ENCODE data around the gene RHBDL2. TPM values are rescaled to one million over a fixed set of nuclear protein-coding genes. Genes with fewer than 3 reads are reported as not detected.
"Not testable (repeated sequence)": the region's sequence is repeated elsewhere in the genome, so short reads cannot be mapped to it uniquely, and the experiment has no call there.

Gene RHBDL2
- total and polyA plus RNA-seq, 8 donors = 4.3 to 24.9 (median 9.2) TPM; not detected in 2

DNA sequence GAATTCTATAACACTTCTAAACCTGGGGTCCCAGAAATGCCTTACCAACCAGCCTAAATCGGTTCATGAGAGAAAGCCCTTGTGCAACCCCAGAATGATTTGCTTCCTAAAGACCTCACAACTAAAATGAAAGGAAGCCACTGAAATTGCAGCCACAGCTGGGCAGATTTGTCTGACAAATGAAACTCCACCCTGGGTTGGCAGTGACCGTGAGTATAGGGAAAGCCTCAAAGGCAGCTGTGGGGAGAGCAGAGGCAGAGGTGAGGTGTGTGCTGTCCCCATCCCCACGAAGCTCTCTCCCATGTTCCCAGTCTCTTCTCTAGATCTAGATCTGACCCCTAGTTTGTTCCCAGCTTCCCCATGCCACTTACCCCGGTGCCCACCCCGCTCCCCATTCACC, 23.1 kb downstream of the RHBDL2 start:
- 74 to 85% (median 81%) methylated on average over 5 of the region's 5 CpGs for WGBS, 5 donors
- no peak overlapping the region for H3K4me3 ChIP-seq
- H3K9me3 ChIP-seq = no peaks in the 10 kb centered on the region
- H3K4me1 ChIP-seq = peaks cover 0 to 4% (median 0%) of the 10 kb centered on the region in 4 donors
- H3K36me3 ChIP-seq = peaks cover 0 to 16% (median 12%) of the 10 kb centered on the region in 4 donors
- H3K27ac ChIP-seq = no peak overlapping the region
- no peaks in the 10 kb centered on the region for H3K27me3 ChIP-seq
- no peak for TF ChIP-seq POLR2AphosphoS5 (IDR thresholded peaks at IDR 0.05)
- intact Hi-C loops (cut with DNase I; ENCODE audit: low total_unique reads) = no loop called here
- DNase-seq = no peak

GRCh38 chr1:38917772-38918171, 23.9 kb downstream of the RHBDL2 start:
- no peak for DNase-seq
- Histone ChIP-seq H3K4me1 (no peaks in the 10 kb centered on the region), H3K4me3 (no peak overlapping the region), H3K36me3 (peaks cover 0 to 19% (median 13%) of the 10 kb centered on the region in 4 donors), H3K9me3 (no peaks in the 10 kb centered on the region), H3K27ac (no peak overlapping the region), H3K27me3 (no peaks in the 10 kb centered on the region)
- TF ChIP-seq POLR2A (IDR thresholded peaks at IDR 0.05) = no peak
- no peak for TF ChIP-seq CTCF (IDR thresholded peaks at IDR 0.05)
- TF ChIP-seq EP300 (IDR thresholded peaks at IDR 0.05) = no peak
- WGBS, 5 donors = 58 to 82% (median 71%) methylated on average over 1 of the region's 1 CpG
- intact Hi-C loops (cut with DNase I; ENCODE audit: low total_unique reads) = no loop called here

DNA sequence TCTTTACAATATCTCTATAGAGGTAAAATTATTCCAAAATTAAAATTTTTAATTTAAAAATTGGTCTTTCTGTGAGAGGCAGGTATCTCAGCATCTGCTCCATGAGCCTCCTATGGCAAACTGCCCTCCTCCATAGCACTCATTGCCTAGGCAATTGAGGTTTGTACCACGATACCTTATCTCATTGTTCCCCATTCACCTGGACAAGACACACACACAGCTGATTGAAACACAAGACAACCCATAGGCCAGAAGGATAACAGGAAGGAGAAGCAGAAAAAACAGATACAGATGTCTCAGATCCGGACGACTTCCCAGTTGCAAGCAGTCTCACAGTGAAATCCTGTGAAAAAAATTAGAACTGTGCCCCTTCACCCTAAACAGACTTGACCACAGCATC, 24.3 kb downstream of the RHBDL2 start:
- peaks cover 0 to 19% (median 13%) of the 10 kb centered on the region in 4 donors for H3K36me3 ChIP-seq
- no peak overlapping the region for H3K27ac ChIP-seq
- no peak for DNase-seq
- intact Hi-C loops (cut with DNase I; ENCODE audit: low total_unique reads) = no loop called here
- no peaks in the 10 kb centered on the region for H3K27me3 ChIP-seq
- no peaks in the 10 kb centered on the region for H3K4me1 ChIP-seq
- no peak overlapping the region for H3K4me3 ChIP-seq
- TF ChIP-seq POLR2AphosphoS5 (IDR thresholded peaks at IDR 0.05) = no peak
- no peaks in the 10 kb centered on the region for H3K9me3 ChIP-seq
- 72 to 90% (median 86%) methylated on average over 3 of the region's 3 CpGs for WGBS, 5 donors

DNA sequence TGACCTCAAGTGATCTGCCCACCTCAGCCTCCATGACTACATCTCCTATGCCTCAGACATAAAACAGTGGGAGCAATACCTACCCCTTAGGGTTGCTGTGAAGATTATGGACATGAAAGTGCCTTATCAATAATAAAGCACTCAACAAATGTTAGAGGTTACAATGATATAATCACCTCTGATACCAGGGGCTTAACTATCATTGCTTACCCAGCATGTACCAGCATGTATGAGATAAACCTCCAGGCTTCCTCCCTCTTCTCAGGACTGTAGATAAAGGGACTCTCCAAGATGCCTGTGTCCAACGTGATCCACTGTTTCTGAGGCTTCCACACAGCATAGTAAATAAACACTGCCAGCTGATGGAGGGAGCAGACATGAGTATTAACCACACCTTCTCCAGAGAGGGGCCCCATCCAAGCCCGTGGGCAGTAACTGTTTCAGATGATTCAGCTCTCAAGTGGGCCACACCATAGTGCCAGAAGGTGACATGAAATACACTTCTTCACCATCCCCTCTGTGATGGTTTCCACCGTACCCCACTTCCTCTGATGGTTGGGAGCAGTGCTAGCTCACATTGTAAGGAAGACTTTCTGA, 26.2 kb downstream of the RHBDL2 start:
- no peak for DNase-seq
- no peaks in the 10 kb centered on the region for H3K27me3 ChIP-seq
- TF ChIP-seq CTCF (IDR thresholded peaks at IDR 0.05) (no peak), EP300 (IDR thresholded peaks at IDR 0.05) (no peak)
- 39 to 58% (median 46%) methylated on average over 2 to 3 of the region's 3 CpGs for WGBS, 5 donors
- no peak overlapping the region for H3K27ac ChIP-seq
- intact Hi-C loops (cut with DNase I; ENCODE audit: low total_unique reads) = no loop called here
- H3K4me1 ChIP-seq = no peaks in the 10 kb centered on the region
- peaks cover 0 to 19% (median 13%) of the 10 kb centered on the region in 4 donors for H3K36me3 ChIP-seq
- no peaks in the 10 kb centered on the region for H3K9me3 ChIP-seq
- no peak overlapping the region for H3K4me3 ChIP-seq

GRCh38 chr1:38914908-38915307, 26.7 kb downstream of the RHBDL2 start:
- H3K9me3 ChIP-seq; intact Hi-C loops (cut with DNase I; ENCODE audit: low total_unique reads); H3K27me3 ChIP-seq; H3K27ac ChIP-seq; H3K4me1 ChIP-seq; DNase-seq; H3K4me3 ChIP-seq: not testable (repeated sequence)
- WGBS, 5 donors = 95 to 100% (median 97%) methylated on average over 8 of the region's 8 CpGs
- peaks cover 0 to 19% (median 13%) of the 10 kb centered on the region in 4 donors for H3K36me3 ChIP-seq

GRCh38 chr1:38908821-38909220, 32.8 kb downstream of the RHBDL2 start:
- H3K9me3 ChIP-seq = peaks cover 0 to 16% (median 12%) of the 10 kb centered on the region in 4 donors
- intact Hi-C loops (cut with DNase I; ENCODE audit: low total_unique reads) = no loop called here
- H3K27me3 ChIP-seq = no peaks in the 10 kb centered on the region
- WGBS, 5 donors = 86 to 90% (median 88%) methylated on average over 13 of the region's 13 CpGs
- DNase-seq = no peak
- H3K36me3 ChIP-seq = peaks cover 0 to 12% (median 3%) of the 10 kb centered on the region in 4 donors
- no peaks in the 10 kb centered on the region for H3K4me1 ChIP-seq
- TF ChIP-seq CTCF (IDR thresholded peaks at IDR 0.05) (no peak), POLR2AphosphoS5 (IDR thresholded peaks at IDR 0.05) (no peak), POLR2A (IDR thresholded peaks at IDR 0.05) (no peak), EP300 (IDR thresholded peaks at IDR 0.05) (no peak)
- no peak overlapping the region for H3K27ac ChIP-seq
- H3K4me3 ChIP-seq = no peak overlapping the region
